ENCODE data around the gene TMPRSS4.

GRCh38 chr11:118045191-118045590 lies 31.7 kb upstream of the TMPRSS4 start:
- no peak for TF ChIP-seq CTCF (IDR thresholded peaks at IDR 0.05)
- TF ChIP-seq POLR2A (IDR thresholded peaks at IDR 0.05), result no peak

Data from testis (tissue), 2 donors.